GOT3 (cell line): Measurements from ENCODE around the gene SUGP1.

Experiments used
- DNase-seq: peaks from one replicate; lab custom pipeline; 2025; ENCODE audit warnings: mixed read lengths; lab: John Stamatoyannopoulos, UW

SUGP1 gene

GRCh38 chr19:19229701-19230100, 90.6 kb downstream of the SUGP1 start:
- DNase-seq: no peak

GRCh38 chr19:19227217-19227616, 93.1 kb downstream of the SUGP1 start:
- no peak for DNase-seq

GRCh38 chr19:19226663-19227062, 93.6 kb downstream of the SUGP1 start:
- no peak for DNase-seq

GRCh38 chr19:19226204-19226603, 94.1 kb downstream of the SUGP1 start:
- DNase-seq: no peak
